Mucosa of rectum (tissue), 2 donors: ENCODE data around the gene SUFU.
A peak's percentile ranks its signal among the peaks of the same experiment; 100 is the strongest.

Source experiments
- H3K27ac ChIP-seq, 2 donors: one replicate each; pipeline ENCODE4 v1.7.0; 2013; ENCODE audit warnings: inconsistent platforms in 2 of 2, low read depth in 2 of 2, low read length in 2 of 2
- H3K27me3 ChIP-seq, 2 donors: one replicate each; pipeline ENCODE4 v1.7.0; 2013; ENCODE audit warnings: low read length in 2 of 2; ENCODE audit not compliant: control insufficient read depth in 2 of 2, insufficient read depth in 2 of 2
- H3K36me3 ChIP-seq, 2 donors: one replicate each; pipeline ENCODE4 v1.7.0; 2013; ENCODE audit warnings: low read length in 2 of 2; ENCODE audit not compliant: control insufficient read depth in 2 of 2, insufficient read depth in 2 of 2
- H3K4me1 ChIP-seq, 2 donors: one replicate each; pipeline ENCODE4 v1.7.0; 2013; ENCODE audit warnings: low read length in 2 of 2, mild to moderate bottlenecking in 1 of 2; ENCODE audit not compliant: control insufficient read depth in 2 of 2, insufficient read depth in 2 of 2
- H3K4me3 ChIP-seq, 2 donors: one replicate each; pipeline ENCODE4 v1.7.0; 2013; ENCODE audit warnings: low read length in 2 of 2
- H3K9ac ChIP-seq, 2 donors: one replicate each; pipeline ENCODE4 v1.7.0; 2013; ENCODE audit warnings: low read length in 2 of 2, low read depth in 1 of 2, mild to moderate bottlenecking in 1 of 2
- H3K9me3 ChIP-seq, 2 donors: one replicate each; pipeline ENCODE4 v1.7.0; 2013; ENCODE audit warnings: low read length in 2 of 2; ENCODE audit not compliant: control insufficient read depth in 2 of 2
- donor health status: healthy.
- donor health status: Normal muscosa, but diverticular disease.

The SUFU gene

GRCh38 chr10:102565793-102566192 lies 62.0 kb downstream of the SUFU start:
- Histone ChIP-seq H3K4me1 (no peaks in the 10 kb centered on the region), H3K36me3 (no peaks in the 10 kb centered on the region), H3K9me3 (no peaks in the 10 kb centered on the region), H3K27me3 (no peaks in the 10 kb centered on the region), H3K4me3 (no peak overlapping the region), H3K27ac (no peak overlapping the region), H3K9ac (no peak overlapping the region)

GRCh38 chr10:102578782-102579181 lies 75.0 kb downstream of the SUFU start:
- no peaks in the 10 kb centered on the region for H3K36me3 ChIP-seq
- peaks cover 0 to 6% of the 10 kb centered on the region in 2 donors for H3K4me1 ChIP-seq
- no peak overlapping the region for H3K27ac ChIP-seq
- H3K9me3 ChIP-seq, result no peaks in the 10 kb centered on the region
- no peak overlapping the region for H3K9ac ChIP-seq
- H3K4me3 ChIP-seq, result no peak overlapping the region
- H3K27me3 ChIP-seq, result no peaks in the 10 kb centered on the region

GRCh38 chr10:102579328-102579727 lies 75.6 kb downstream of the SUFU start:
- H3K9me3 ChIP-seq, result no peaks in the 10 kb centered on the region
- H3K9ac ChIP-seq, result no peak overlapping the region
- no peak overlapping the region for H3K4me3 ChIP-seq
- no peaks in the 10 kb centered on the region for H3K27me3 ChIP-seq
- H3K36me3 ChIP-seq, result no peaks in the 10 kb centered on the region
- peaks cover 0 to 6% of the 10 kb centered on the region in 2 donors for H3K4me1 ChIP-seq
- H3K27ac ChIP-seq, result no peak overlapping the region

- Histone ChIP-seq H3K9me3 (no peaks in the 10 kb centered on the region), H3K36me3 (no peaks in the 10 kb centered on the region), H3K4me1 (peaks cover 0 to 6% of the 10 kb centered on the region in 2 donors), H3K27ac (peak overlapping the region in 1 of 2 donors; percentile 23), H3K9ac (no peak overlapping the region), H3K27me3 (no peaks in the 10 kb centered on the region), H3K4me3 (no peak overlapping the region)
Measured at GRCh38 chr10:102580230-102580629, 76.5 kb downstream of the SUFU start.

- H3K9ac ChIP-seq, result no peak overlapping the region
- peaks cover 0 to 6% of the 10 kb centered on the region in 2 donors for H3K4me1 ChIP-seq
- no peaks in the 10 kb centered on the region for H3K36me3 ChIP-seq
- no peaks in the 10 kb centered on the region for H3K27me3 ChIP-seq
- no peak overlapping the region for H3K27ac ChIP-seq
- no peak overlapping the region for H3K4me3 ChIP-seq
- H3K9me3 ChIP-seq, result no peaks in the 10 kb centered on the region
Measured at GRCh38 chr10:102581401-102581800, 77.6 kb downstream of the SUFU start.

- Histone ChIP-seq H3K9ac (no peak overlapping the region), H3K27ac (no peak overlapping the region), H3K36me3 (no peaks in the 10 kb centered on the region), H3K9me3 (no peaks in the 10 kb centered on the region), H3K4me1 (peaks cover 0 to 6% of the 10 kb centered on the region in 2 donors), H3K27me3 (no peaks in the 10 kb centered on the region), H3K4me3 (no peak overlapping the region)
Measured at GRCh38 chr10:102581981-102582580, 78.3 kb downstream of the SUFU start.

GRCh38 chr10:102583435-102584417 lies 80.0 kb downstream of the SUFU start:
- Histone ChIP-seq H3K27me3 (no peaks in the 10 kb centered on the region), H3K36me3 (no peaks in the 10 kb centered on the region), H3K9ac (no peak overlapping the region), H3K4me1 (peaks cover 0 to 6% of the 10 kb centered on the region in 2 donors), H3K4me3 (no peak overlapping the region), H3K9me3 (no peaks in the 10 kb centered on the region), H3K27ac (no peak overlapping the region)

GRCh38 chr10:102585026-102585425 lies 81.3 kb downstream of the SUFU start:
- H3K27me3 ChIP-seq, result no peaks in the 10 kb centered on the region
- H3K9ac ChIP-seq, result no peak overlapping the region
- H3K27ac ChIP-seq, result no peak overlapping the region
- no peak overlapping the region for H3K4me3 ChIP-seq
- peaks cover 0 to 4% of the 10 kb centered on the region in 2 donors for H3K4me1 ChIP-seq
- H3K9me3 ChIP-seq, result no peaks in the 10 kb centered on the region
- H3K36me3 ChIP-seq, result no peaks in the 10 kb centered on the region

- no peaks in the 10 kb centered on the region for H3K9me3 ChIP-seq
- H3K9ac ChIP-seq, result no peak overlapping the region
- H3K27me3 ChIP-seq, result no peaks in the 10 kb centered on the region
- H3K27ac ChIP-seq, result no peak overlapping the region
- H3K36me3 ChIP-seq, result no peaks in the 10 kb centered on the region
- no peak overlapping the region for H3K4me3 ChIP-seq
- H3K4me1 ChIP-seq, result peaks cover 0 to 2% of the 10 kb centered on the region in 2 donors
Measured at GRCh38 chr10:102586858-102587257, 83.1 kb downstream of the SUFU start.

GRCh38 chr10:102588875-102589274 lies 85.1 kb downstream of the SUFU start:
- no peak overlapping the region for H3K9ac ChIP-seq
- no peaks in the 10 kb centered on the region for H3K4me1 ChIP-seq
- H3K9me3 ChIP-seq, result no peaks in the 10 kb centered on the region
- H3K27ac ChIP-seq, result no peak overlapping the region
- H3K4me3 ChIP-seq, result no peak overlapping the region
- H3K27me3 ChIP-seq, result no peaks in the 10 kb centered on the region
- H3K36me3 ChIP-seq, result peaks cover 0 to 6% of the 10 kb centered on the region in 2 donors
